ENCODE data around the gene EPHA4. TPM values are rescaled to one million over a fixed set of nuclear protein-coding genes. Genes with fewer than 3 reads are reported as not detected.

EPHA4 gene
- total and polyA plus RNA-seq, 11 donors, result 4.2 to 35.2 (median 19.5) TPM

GRCh38 chr2:221488136-221488807 is 83.8 kb downstream of the EPHA4 start:
- ATAC-seq (no peak), DNase-seq (no peak)
- TF ChIP-seq POLR2A (IDR thresholded peaks at IDR 0.05), result no peak
- TF ChIP-seq, protein P1, sequence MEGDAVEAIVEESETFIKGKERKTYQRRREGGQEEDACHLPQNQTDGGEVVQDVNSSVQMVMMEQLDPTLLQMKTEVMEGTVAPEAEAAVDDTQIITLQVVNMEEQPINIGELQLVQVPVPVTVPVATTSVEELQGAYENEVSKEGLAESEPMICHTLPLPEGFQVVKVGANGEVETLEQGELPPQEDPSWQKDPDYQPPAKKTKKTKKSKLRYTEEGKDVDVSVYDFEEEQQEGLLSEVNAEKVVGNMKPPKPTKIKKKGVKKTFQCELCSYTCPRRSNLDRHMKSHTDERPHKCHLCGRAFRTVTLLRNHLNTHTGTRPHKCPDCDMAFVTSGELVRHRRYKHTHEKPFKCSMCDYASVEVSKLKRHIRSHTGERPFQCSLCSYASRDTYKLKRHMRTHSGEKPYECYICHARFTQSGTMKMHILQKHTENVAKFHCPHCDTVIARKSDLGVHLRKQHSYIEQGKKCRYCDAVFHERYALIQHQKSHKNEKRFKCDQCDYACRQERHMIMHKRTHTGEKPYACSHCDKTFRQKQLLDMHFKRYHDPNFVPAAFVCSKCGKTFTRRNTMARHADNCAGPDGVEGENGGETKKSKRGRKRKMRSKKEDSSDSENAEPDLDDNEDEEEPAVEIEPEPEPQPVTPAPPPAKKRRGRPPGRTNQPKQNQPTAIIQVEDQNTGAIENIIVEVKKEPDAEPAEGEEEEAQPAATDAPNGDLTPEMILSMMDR (IDR thresholded peaks at IDR 0.05), result no peak
- Histone ChIP-seq H3K27me3 (no peaks in the 10 kb centered on the region), H3K9me3 (no peaks in the 10 kb centered on the region), H3K36me3 (no peaks in the 10 kb centered on the region), H3K4me1 (peaks cover 0 to 23% (median 0%) of the 10 kb centered on the region in 12 donors), H3K4me3 (no peak overlapping the region), H3K27ac (no peak overlapping the region)
- 77 to 93% (median 88%) methylated on average over 3 of the region's 3 CpGs for WGBS, 4 donors
- intact Hi-C loops (cut with DNase I), result no loop called here

DNA sequence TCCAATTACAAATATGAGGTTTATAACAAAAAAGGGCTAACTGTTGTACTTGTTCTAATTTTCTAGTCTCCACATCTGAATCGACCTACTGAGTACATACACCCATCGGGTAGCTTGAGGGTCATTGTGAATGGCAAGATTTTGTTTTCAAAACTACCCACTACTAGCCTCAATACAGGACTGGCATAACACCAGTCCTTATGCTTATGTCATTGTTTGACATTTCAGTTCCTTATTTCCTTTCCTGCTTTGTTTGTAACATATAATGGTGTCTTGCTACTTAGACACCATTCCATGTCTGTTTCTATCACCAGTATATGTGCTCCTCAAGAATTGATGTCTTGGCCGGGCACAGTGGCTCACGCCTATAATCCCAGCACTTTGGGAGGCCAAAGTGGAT is 86.0 kb downstream of the EPHA4 start:
- no peak overlapping the region for H3K27ac ChIP-seq
- 86 to 96% (median 94%) methylated on average over 4 of the region's 4 CpGs for WGBS, 4 donors
- ATAC-seq, result no peak
- no peaks in the 10 kb centered on the region for H3K27me3 ChIP-seq
- no peak for TF ChIP-seq POLR2A (IDR thresholded peaks at IDR 0.05)
- TF ChIP-seq, protein P1 (IDR thresholded peaks at IDR 0.05), result no peak
- peaks cover 0 to 12% (median 0%) of the 10 kb centered on the region in 9 donors for H3K36me3 ChIP-seq
- H3K4me3 ChIP-seq, result no peak overlapping the region
- H3K9me3 ChIP-seq, result no peaks in the 10 kb centered on the region
- intact Hi-C loops (cut with DNase I), result no loop called here
- peaks cover 0 to 23% (median 1%) of the 10 kb centered on the region in 12 donors for H3K4me1 ChIP-seq
- DNase-seq, result no peak

DNA sequence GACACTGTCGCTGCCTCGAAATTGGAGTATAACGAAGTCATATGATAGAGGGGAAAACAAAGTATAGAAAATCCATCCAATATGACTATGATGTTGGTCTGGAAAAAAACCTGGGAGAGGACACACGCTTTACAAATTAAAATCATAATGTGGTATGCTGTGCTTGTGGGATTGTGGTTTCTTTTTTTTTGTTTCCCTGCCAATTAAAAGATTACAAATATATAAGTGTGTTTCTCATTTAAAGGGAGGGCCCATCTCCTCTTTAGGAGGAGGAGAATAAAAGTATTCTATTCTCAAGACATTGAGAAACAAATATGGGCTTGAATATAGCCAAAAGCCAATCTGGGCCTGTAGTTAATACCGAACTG is 86.6 kb downstream of the EPHA4 start:
- Histone ChIP-seq H3K9me3 (no peaks in the 10 kb centered on the region), H3K4me3 (no peak overlapping the region), H3K4me1 (peaks cover 0 to 23% (median 1%) of the 10 kb centered on the region in 12 donors), H3K27ac (no peak overlapping the region), H3K36me3 (peaks cover 0 to 16% (median 0%) of the 10 kb centered on the region in 9 donors), H3K27me3 (no peaks in the 10 kb centered on the region)
- 93 to 97% (median 96%) methylated on average over 5 of the region's 5 CpGs for WGBS, 4 donors
- TF ChIP-seq, protein P1 (IDR thresholded peaks at IDR 0.05), result no peak
- no peak for TF ChIP-seq POLR2A (IDR thresholded peaks at IDR 0.05)
- DNase-seq (no peak), ATAC-seq (no peak)
- intact Hi-C loops (cut with DNase I), result no loop called here

GRCh38 chr2:221484761-221485502 is 87.2 kb downstream of the EPHA4 start:
- peaks cover 0 to 23% (median 1%) of the 10 kb centered on the region in 12 donors for H3K4me1 ChIP-seq
- no peaks in the 10 kb centered on the region for H3K27me3 ChIP-seq
- no peak overlapping the region for H3K4me3 ChIP-seq
- ATAC-seq, result no peak
- H3K27ac ChIP-seq, result no peak overlapping the region
- TF ChIP-seq, protein P1 (IDR thresholded peaks at IDR 0.05), result no peak
- no peak for TF ChIP-seq POLR2A (IDR thresholded peaks at IDR 0.05)
- WGBS, 4 donors, result 90 to 92% (median 91%) methylated on average over 8 of the region's 8 CpGs
- intact Hi-C loops (cut with DNase I), result no loop called here
- no peaks in the 10 kb centered on the region for H3K9me3 ChIP-seq
- no peak for DNase-seq
- peaks cover 0 to 19% (median 0%) of the 10 kb centered on the region in 9 donors for H3K36me3 ChIP-seq
